AG04450 (cell line): Measurements from ENCODE around the gene ATPAF2. TPM values are rescaled to one million over a fixed set of nuclear protein-coding genes. Genes with fewer than 3 reads are reported as not detected.

Experiments used
- CTCF ChIA-PET: fragments of 300-600, 350-600 bp; formaldehyde crosslinking; extraction: SDS; loops from one replicate; lab custom pipeline; 2022; ENCODE audit warnings: antibody characterized with exemption, inconsistent platforms; lab: Charles Lee
- POLR2A ChIA-PET: fragments of 350-600 bp; formaldehyde crosslinking; extraction: SDS; loops from one replicate; lab custom pipeline; 2021; ENCODE audit warnings: antibody characterized with exemption, inconsistent platforms; lab: Yijun Ruan, JAX
- DNase-seq: peaks from one replicate; pipeline ENCODE4 v3.0.0-alpha.2; 2011; ENCODE audit warnings: low read depth, low spot score
- H3K27ac ChIP-seq: one replicate; pipeline ENCODE4 v1.5.1; 2012; ENCODE audit warnings: low read depth, low read length, control low read depth
- H3K27me3 ChIP-seq: one replicate; pipeline ENCODE4 v1.6.0; 2012; ENCODE audit warnings: low read length; ENCODE audit not compliant: control insufficient read depth, insufficient read depth
- H3K4me3 ChIP-seq: 2 replicates; pipeline ENCODE4 v1.5.1; 2011; ENCODE audit warnings: mild to moderate bottlenecking, low read depth, low read length, control low read depth
- H3K9me3 ChIP-seq: 2 replicates; pipeline ENCODE4 v1.5.1; 2012; ENCODE audit warnings: low read length; ENCODE audit not compliant: control insufficient read depth, insufficient read depth
- polyA plus RNA-seq: library from polyadenylated mRNA; depleted of rRNA; stranded (reverse); fragments of >200 nt; gene quantifications from 2 replicates; pipeline ENCODE4 v1.2.3, GENCODE V29; 2011
- TF ChIP-seq, protein P1 (sequence below): IDR thresholded peaks from 2 replicates; pipeline ENCODE4 v1.5.1; 2011; ENCODE audit warnings: low read depth, low read length, control low read depth, inconsistent platforms

ATPAF2 gene
- polyA plus RNA-seq, 1 experiment, result 16.6 TPM

DNA sequence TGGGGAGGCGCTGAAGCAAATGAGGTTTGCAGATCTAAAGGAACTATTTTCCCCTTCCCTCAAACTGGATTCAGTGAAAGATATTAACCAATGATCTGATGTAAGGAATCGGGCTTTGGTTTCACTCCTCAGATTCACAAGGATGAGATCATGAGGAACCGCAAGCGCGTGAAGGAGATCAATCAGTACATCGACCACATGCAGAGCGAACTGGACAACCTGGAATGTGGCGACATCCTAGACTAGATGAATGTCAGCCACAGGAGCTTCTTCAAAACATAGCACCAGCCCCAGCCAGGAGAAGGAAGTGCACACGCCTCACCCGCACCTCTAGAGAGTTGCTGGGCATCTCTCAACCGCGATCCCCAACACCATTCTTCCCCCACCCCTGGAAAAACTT, 22.5 kb downstream of the ATPAF2 start:
- ChIA-PET POLR2A (no interaction called here), CTCF (no interaction called here)
- TF ChIP-seq, protein P1, sequence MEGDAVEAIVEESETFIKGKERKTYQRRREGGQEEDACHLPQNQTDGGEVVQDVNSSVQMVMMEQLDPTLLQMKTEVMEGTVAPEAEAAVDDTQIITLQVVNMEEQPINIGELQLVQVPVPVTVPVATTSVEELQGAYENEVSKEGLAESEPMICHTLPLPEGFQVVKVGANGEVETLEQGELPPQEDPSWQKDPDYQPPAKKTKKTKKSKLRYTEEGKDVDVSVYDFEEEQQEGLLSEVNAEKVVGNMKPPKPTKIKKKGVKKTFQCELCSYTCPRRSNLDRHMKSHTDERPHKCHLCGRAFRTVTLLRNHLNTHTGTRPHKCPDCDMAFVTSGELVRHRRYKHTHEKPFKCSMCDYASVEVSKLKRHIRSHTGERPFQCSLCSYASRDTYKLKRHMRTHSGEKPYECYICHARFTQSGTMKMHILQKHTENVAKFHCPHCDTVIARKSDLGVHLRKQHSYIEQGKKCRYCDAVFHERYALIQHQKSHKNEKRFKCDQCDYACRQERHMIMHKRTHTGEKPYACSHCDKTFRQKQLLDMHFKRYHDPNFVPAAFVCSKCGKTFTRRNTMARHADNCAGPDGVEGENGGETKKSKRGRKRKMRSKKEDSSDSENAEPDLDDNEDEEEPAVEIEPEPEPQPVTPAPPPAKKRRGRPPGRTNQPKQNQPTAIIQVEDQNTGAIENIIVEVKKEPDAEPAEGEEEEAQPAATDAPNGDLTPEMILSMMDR, result no peak
- no peak for DNase-seq
- no peaks in the 10 kb centered on the region; the same call in 1 of the 2 replicates for H3K9me3 ChIP-seq
- H3K27ac ChIP-seq, result no peak overlapping the region
- H3K27me3 ChIP-seq, result no peaks in the 10 kb centered on the region
- no peak overlapping the region for H3K4me3 ChIP-seq

DNA sequence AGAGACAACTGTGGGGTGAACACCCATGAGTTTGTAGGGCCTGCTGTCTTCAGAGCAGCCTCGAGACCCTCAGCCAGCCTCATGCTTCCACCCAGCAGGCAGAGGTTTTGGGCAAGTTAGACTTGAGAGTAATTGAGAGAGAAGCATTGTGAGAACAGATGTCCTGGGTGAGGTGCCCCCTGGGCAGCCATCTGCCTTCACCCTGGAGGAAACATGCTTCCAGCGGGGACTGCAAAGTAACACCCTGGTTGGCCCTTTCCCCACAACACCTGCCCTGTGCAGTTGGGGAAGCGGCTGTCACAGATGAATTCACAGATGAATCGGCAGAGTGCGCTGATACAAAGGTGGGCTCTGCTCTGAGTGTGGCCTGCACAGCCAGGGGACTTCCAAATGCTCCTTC, 23.4 kb downstream of the ATPAF2 start:
- ChIA-PET CTCF (no interaction called here), POLR2A (no interaction called here)
- TF ChIP-seq, protein P1, result no peak
- Histone ChIP-seq H3K9me3 (peaks cover 2% of the 10 kb centered on the region), H3K27ac (no peak overlapping the region), H3K4me3 (no peak overlapping the region), H3K27me3 (no peaks in the 10 kb centered on the region)
- no peak for DNase-seq

DNA sequence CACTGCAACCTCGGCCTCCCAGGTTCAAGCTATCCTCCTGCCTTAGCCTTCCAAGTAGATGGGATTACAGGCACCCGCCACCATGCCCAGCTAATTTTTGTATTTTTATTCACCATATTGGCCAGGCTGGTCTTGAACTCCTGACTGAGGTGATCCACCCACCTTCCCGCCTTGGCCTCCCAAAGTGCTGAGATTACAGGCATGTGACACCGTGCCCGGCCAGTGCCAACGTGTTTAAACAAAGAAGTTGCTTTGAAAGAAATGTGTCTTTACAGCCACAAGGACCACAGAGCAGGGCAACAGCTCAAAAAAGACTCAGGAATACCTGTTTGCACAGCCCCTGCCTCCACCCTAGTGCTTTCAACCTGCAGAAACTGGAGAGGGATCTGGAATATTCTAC, 25.0 kb downstream of the ATPAF2 start:
- TF ChIP-seq, protein P1, result no peak
- H3K9me3 ChIP-seq, result peaks cover 7% of the 10 kb centered on the region
- DNase-seq, result no peak
- ChIA-PET POLR2A (no interaction called here), CTCF (interaction anchor here (1.5 kb wide), 1 partner anchor 124 kb away, joined by 3 read pairs; no protein-coding TSS in a partner anchor)
- H3K4me3 ChIP-seq, result no peak overlapping the region
- H3K27ac ChIP-seq, result no peak overlapping the region
- H3K27me3 ChIP-seq, result no peaks in the 10 kb centered on the region

DNA sequence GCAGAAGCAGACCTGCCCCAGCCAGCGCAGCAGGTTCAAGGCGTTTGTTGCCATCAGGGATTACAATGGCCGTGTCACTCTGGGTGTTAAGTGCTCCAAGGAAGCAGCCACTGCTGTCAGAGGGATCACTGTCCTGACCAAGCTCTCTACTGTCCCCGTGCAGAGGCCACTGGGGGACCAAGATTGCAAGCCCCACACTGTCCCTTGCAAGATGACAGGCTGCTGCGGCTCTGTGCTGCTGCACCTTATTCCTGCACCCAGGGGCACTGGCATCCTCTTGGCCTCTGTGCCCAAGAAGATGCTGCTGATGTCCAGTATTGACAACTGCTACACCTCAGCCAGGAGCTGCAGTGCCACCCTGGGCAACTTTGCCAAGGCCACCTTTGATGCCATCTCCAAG, 27.7 kb downstream of the ATPAF2 start:
- ChIA-PET POLR2A (no interaction called here), CTCF (no interaction called here)
- Histone ChIP-seq H3K4me3 (no peak overlapping the region), H3K27me3 (no peaks in the 10 kb centered on the region), H3K27ac (no peak overlapping the region), H3K9me3 (peaks cover 7% of the 10 kb centered on the region)
- TF ChIP-seq, protein P1, result no peak
- no peak for DNase-seq

DNA sequence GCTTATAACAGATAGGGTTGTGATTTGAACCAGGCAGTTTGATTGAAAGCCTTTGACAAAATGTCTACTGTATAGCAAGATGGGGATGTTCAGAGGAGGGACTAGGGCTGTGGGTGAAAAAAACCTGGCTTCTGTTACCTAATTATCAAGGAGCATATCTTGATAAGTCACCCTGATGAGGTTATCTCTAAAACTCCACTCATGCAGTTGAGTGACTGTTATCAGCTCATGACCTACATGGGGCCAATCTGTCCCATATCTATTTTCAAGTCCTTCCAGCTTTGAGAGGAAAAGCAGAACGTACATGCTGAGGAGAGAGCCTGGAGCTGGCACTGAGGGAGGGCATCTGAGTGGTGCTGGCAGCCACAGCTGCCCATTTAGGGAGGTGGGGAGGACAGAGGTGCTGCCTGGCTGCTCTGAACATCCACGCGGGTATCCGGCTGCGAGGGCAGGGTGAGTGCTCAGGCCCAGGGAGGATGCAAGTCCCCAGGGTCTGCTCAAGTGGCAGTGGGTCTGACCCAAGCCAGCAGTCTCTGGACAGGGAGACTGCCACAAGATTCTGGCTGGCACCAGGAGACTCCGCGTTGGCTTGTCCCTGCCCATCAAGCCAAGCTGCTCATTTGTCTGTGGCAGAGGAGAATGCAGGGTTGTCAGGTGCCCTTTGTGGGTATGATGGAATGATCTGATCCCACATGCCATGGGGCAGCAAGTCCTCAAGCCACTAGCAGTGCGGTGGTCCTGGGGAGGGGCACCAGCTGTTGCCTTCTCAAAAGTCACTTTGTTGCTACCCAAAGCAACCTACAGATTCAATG, 29.2 kb downstream of the ATPAF2 start:
- no peak overlapping the region for H3K27ac ChIP-seq
- DNase-seq, result no peak
- POLR2A ChIA-PET, result no interaction called here
- H3K27me3 ChIP-seq, result no peaks in the 10 kb centered on the region
- peaks cover 7% of the 10 kb centered on the region for H3K9me3 ChIP-seq
- TF ChIP-seq, protein P1, result no peak
- H3K4me3 ChIP-seq, result no peak overlapping the region
- CTCF ChIA-PET, result interaction anchor here (0.5 kb wide), 1 partner anchor 1625 kb away, joined by 3 read pairs; no protein-coding TSS in a partner anchor
